Ishikawa (cell line): ENCODE data around the gene TM4SF4.

Experiments used
- CREB1 ChIP-seq: IDR thresholded peaks from 2 replicates; pipeline ENCODE4 v1.6.1; 2012; ENCODE audit warnings: low read depth
- EP300 ChIP-seq: IDR thresholded peaks from 2 replicates; pipeline ENCODE4 v1.6.1; 2012; ENCODE audit warnings: borderline replicate concordance
- TEAD4 ChIP-seq: IDR thresholded peaks from 2 replicates; pipeline ENCODE4 v1.6.1; 2012
- YY1 ChIP-seq: IDR thresholded peaks from 2 replicates; pipeline ENCODE4 v1.6.1; 2012; ENCODE audit warnings: low read depth
- TF ChIP-seq, protein P1 (sequence below): IDR thresholded peaks from 2 replicates; pipeline ENCODE4 v1.6.1; 2012; ENCODE audit warnings: low read depth, mild to moderate bottlenecking

GRCh38 chr3:149532489-149533180 lies 58.1 kb downstream of the TM4SF4 start:
- TF ChIP-seq, protein P1, sequence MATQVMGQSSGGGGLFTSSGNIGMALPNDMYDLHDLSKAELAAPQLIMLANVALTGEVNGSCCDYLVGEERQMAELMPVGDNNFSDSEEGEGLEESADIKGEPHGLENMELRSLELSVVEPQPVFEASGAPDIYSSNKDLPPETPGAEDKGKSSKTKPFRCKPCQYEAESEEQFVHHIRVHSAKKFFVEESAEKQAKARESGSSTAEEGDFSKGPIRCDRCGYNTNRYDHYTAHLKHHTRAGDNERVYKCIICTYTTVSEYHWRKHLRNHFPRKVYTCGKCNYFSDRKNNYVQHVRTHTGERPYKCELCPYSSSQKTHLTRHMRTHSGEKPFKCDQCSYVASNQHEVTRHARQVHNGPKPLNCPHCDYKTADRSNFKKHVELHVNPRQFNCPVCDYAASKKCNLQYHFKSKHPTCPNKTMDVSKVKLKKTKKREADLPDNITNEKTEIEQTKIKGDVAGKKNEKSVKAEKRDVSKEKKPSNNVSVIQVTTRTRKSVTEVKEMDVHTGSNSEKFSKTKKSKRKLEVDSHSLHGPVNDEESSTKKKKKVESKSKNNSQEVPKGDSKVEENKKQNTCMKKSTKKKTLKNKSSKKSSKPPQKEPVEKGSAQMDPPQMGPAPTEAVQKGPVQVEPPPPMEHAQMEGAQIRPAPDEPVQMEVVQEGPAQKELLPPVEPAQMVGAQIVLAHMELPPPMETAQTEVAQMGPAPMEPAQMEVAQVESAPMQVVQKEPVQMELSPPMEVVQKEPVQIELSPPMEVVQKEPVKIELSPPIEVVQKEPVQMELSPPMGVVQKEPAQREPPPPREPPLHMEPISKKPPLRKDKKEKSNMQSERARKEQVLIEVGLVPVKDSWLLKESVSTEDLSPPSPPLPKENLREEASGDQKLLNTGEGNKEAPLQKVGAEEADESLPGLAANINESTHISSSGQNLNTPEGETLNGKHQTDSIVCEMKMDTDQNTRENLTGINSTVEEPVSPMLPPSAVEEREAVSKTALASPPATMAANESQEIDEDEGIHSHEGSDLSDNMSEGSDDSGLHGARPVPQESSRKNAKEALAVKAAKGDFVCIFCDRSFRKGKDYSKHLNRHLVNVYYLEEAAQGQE, result no peak
- TF ChIP-seq EP300, result no peak
- no peak for TF ChIP-seq YY1
- TF ChIP-seq CREB1, result no peak
- no peak for TF ChIP-seq TEAD4
